Femur (tissue), 1 donor: ENCODE measurements around the gene ZNF397.

ENCODE experiments used
- DNase-seq: peaks from one replicate; pipeline ENCODE4 v3.0.0-alpha.2; 2017

ZNF397 gene

GRCh38 chr18:35303610-35304009 is 62.8 kb downstream of the ZNF397 start:
- no peak for DNase-seq

- DNase-seq, result no peak
Measured at GRCh38 chr18:35306588-35307250, 65.9 kb downstream of the ZNF397 start.
